Esophagus squamous epithelium (tissue), 5 donors: Measurements from ENCODE around the gene IL1R2. TPM values are rescaled to one million over a fixed set of nuclear protein-coding genes. Genes with fewer than 3 reads are reported as not detected.
A peak's percentile ranks its signal among the peaks of the same experiment; 100 is the strongest.

Experiments used
- DNase-seq: peaks from one replicate; lab custom pipeline; 2025; lab: John Stamatoyannopoulos, UW
- H3K27ac ChIP-seq, 4 donors: fragments of 200-600 bp; sonication (generic); one replicate each; pipeline ENCODE4 v1.5.1; 2016 to 2019; ENCODE audit warnings: mild to moderate bottlenecking in 1 of 4
- H3K27me3 ChIP-seq, 4 donors: fragments of 200-600 bp; sonication (generic); 1 replicate in 3 of 4; 2 replicates in 1 of 4; pipeline versions ENCODE4 v1.5.1 to v1.6.0; 2017 to 2021; ENCODE audit warnings: antibody characterized with exemption in 1 of 4
- H3K36me3 ChIP-seq, 3 donors: fragments of 200-600 bp; sonication (generic); one replicate each; pipeline ENCODE4 v1.5.1; 2016 to 2019
- H3K4me1 ChIP-seq, 3 donors: fragments of 200-600 bp; sonication (generic); one replicate each; pipeline ENCODE4 v1.5.1; 2017 to 2019
- H3K4me3 ChIP-seq, 4 donors: fragments of 200-600 bp; sonication (generic); 1 replicate in 3 of 4; 2 replicates in 1 of 4; pipeline ENCODE4 v1.5.1; 2016 to 2019; ENCODE audit warnings: mild to moderate bottlenecking in 2 of 4, moderate library complexity in 1 of 4
- H3K9me3 ChIP-seq, 3 donors: fragments of 200-600 bp; sonication (generic); one replicate each; pipeline ENCODE4 v1.5.1; 2016 to 2019
- CTCF ChIP-seq, 6 experiments: fragments of 450-650 bp in 4 of 6; fragments of 200-600 bp in 2 of 6; sonication (generic) in 2 of 6; IDR thresholded peaks; one replicate each; pipeline ENCODE4 v1.5.1; 2016 to 2019; ENCODE audit warnings: antibody characterized with exemption in 6 of 6, mild to moderate bottlenecking in 4 of 6, moderate library complexity in 4 of 6
- POLR2A ChIP-seq, 4 donors: fragments of 450-650 bp; IDR thresholded peaks; one replicate each; pipeline ENCODE4 v1.6.1; 2017; ENCODE audit warnings: antibody characterized with exemption in 4 of 4, mild to moderate bottlenecking in 4 of 4, moderate library complexity in 3 of 4
- WGBS, 2 donors: methylation state at CpG; one replicate each; pipeline ENCODE4 v1.1.5; 2018; 5-methylcytosine and 5-hydroxymethylcytosine counted together
- intact Hi-C: fragments of 100-400 bp; cut with DNase I; formaldehyde crosslinking; loops from one replicate; pipeline ENCODE4 v1.15.0; 2022
- total RNA-seq, 4 donors: library from RNA; depleted of rRNA; stranded (reverse); fragments of >200 nt; gene quantifications; one replicate each; pipeline ENCODE4 v1.1.0, GENCODE V29; 2016
- donor health status: DM: yes; HTN: yes; CAD: no.

IL1R2 gene
- total RNA-seq, 4 donors from 2014 or later: 24.1 to 182 (median 78.0) TPM

- no peak for DNase-seq
- Histone ChIP-seq H3K36me3 (no peaks in the 10 kb centered on the region), H3K9me3 (no peaks in the 10 kb centered on the region), H3K4me1 (peaks cover 6 to 61% (median 11%) of the 10 kb centered on the region in 3 donors), H3K27ac (peak overlapping the region in 1 of 4 donors; percentile 1), H3K27me3 (no peaks in the 10 kb centered on the region), H3K4me3 (no peak overlapping the region)
- TF ChIP-seq CTCF (IDR thresholded peaks at IDR 0.05) (no peak), POLR2A (IDR thresholded peaks at IDR 0.05) (no peak)
- WGBS, 2 donors: 38 to 50% methylated on average over 2 of the region's 2 CpGs
- intact Hi-C loops: no loop called here
Measured at GRCh38 chr2:102004581-102004980, 12.8 kb downstream of the IL1R2 start.

DNA sequence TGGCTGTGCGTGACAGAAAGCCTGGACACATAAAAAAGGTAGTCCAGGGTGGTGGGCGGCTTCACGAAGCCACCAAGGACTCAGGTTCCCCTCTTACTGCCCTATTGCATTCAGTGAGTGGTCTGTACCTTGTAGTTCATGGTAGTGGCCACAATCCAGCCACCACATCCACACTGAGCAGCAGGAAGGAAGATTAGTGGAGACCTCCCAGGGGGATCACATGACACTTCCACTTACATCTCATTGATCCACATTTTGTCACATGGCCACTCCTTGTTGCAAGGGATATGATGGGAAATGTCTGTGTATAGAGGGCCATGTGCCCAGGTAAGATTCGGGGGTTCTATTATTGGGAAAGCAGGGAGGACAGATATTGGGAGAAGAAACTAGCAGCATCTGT is 13.7 kb downstream of the IL1R2 start:
- Histone ChIP-seq H3K27me3 (no peaks in the 10 kb centered on the region), H3K9me3 (no peaks in the 10 kb centered on the region), H3K27ac (peak overlapping the region in 1 of 4 donors; percentile 1), H3K4me1 (peaks cover 6 to 52% (median 11%) of the 10 kb centered on the region in 3 donors), H3K36me3 (no peaks in the 10 kb centered on the region), H3K4me3 (no peak overlapping the region)
- intact Hi-C loops: no loop called here
- no peak for DNase-seq
- TF ChIP-seq POLR2A (IDR thresholded peaks at IDR 0.05): no peak
- TF ChIP-seq CTCF (IDR thresholded peaks at IDR 0.05): no peak
- WGBS, 2 donors: 87 to 92% methylated on average over 4 of the region's 4 CpGs

DNA sequence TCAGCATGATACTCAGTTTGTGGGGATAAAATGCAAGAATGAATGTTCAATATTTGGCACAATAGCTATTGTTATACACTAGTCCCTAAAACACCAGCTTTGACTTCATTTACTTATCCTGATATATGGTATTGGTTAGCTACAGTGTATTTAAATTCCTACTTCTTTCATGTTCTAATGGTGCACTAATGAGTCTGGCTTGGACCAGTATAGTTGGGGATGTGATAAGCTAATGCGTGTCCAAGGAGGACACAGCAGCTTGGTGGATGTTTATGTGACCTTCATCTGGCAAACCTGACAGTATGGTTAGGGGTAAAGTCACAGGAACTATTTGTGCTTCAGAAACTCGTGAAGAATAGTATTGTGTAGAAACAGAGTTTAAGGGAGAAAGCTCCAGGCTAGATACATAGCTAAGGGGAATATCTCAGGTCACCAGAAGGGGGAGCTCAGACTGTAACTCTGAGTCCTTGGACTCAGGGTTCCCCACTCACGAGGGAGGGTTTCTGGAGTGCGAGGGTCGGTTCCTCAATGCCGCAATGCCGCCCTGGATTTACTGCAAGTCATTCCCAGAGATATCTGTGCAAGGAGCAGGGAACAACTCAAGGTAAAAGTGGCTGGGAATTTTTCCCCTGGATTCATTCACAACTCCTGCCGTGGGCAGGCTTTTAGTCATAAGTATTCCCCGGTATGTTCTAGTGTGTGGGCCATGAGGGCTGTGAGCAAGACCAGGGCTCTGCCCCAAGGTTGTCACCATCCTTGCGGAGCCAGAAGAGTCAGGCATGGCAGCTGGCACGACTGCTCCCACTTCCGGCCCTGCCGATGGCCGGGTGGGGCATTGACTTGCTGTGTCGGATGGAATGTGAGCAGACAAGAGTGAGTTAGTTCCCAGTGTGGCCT is 14.5 kb downstream of the IL1R2 start:
- DNase-seq: no peak
- H3K4me1 ChIP-seq: peaks cover 6 to 44% (median 11%) of the 10 kb centered on the region in 3 donors
- intact Hi-C loops: no loop called here
- H3K27ac ChIP-seq: peak overlapping the region in 3 of 4 donors; percentile 45 to 52 (median 46)
- H3K9me3 ChIP-seq: no peaks in the 10 kb centered on the region
- WGBS, 2 donors: 44 to 54% methylated on average over 14 to 15 of the region's 15 CpGs
- TF ChIP-seq CTCF (IDR thresholded peaks at IDR 0.05) (peak; percentile 30 to 73 (median 52)), POLR2A (IDR thresholded peaks at IDR 0.05) (no peak)
- no peak overlapping the region for H3K4me3 ChIP-seq
- H3K27me3 ChIP-seq: no peaks in the 10 kb centered on the region
- H3K36me3 ChIP-seq: no peaks in the 10 kb centered on the region

DNA sequence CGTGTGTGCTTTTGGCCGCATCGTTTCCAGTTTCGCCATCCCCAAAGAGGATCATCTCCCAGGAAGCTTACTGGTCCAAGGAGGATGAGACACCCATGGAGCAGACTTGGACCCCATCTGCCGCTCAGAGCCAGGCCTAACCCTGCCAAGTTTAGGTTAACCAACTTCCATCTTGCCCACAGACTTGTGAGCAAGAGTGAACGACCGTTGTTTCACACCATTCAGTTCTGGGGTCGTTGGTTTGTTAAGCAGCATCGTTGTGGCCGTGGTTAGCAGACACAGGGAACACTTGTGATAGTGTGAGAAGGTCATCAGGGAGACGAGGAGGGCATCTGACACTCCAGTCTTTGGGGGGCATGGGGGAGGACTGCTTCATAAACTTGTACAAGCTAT is 15.1 kb downstream of the IL1R2 start:
- WGBS, 2 donors: 72 to 77% methylated on average over 11 of the region's 11 CpGs
- H3K4me1 ChIP-seq: peaks cover 6 to 38% (median 11%) of the 10 kb centered on the region in 3 donors
- intact Hi-C loops: no loop called here
- peak overlapping the region; percentile 12 to 52 (median 46) for H3K27ac ChIP-seq
- no peak for TF ChIP-seq CTCF (IDR thresholded peaks at IDR 0.05)
- TF ChIP-seq POLR2A (IDR thresholded peaks at IDR 0.05): no peak
- H3K4me3 ChIP-seq: no peak overlapping the region
- no peak for DNase-seq
- H3K27me3 ChIP-seq: no peaks in the 10 kb centered on the region
- no peaks in the 10 kb centered on the region for H3K9me3 ChIP-seq
- H3K36me3 ChIP-seq: no peaks in the 10 kb centered on the region

DNA sequence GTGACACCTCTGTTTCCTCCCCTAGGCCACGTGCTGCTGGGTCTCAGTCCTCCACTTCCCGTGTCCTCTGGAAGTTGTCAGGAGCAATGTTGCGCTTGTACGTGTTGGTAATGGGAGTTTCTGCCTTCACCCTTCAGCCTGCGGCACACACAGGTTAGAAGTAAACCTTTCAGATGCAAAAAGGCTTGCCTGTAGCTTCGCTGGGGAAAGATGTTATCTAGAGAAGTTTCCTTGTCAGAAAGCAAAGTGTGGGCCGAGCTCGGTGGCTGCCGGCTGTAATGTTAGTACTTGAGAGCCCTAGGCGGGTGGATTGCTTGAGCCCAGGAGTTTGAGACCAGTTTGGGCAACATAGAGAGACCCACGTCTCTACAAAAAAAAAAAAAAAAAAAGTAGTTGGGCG is 16.7 kb downstream of the IL1R2 start:
- H3K27ac ChIP-seq: no peak overlapping the region
- peaks cover 0 to under 1% (median 0%) of the 10 kb centered on the region in 3 donors for H3K36me3 ChIP-seq
- intact Hi-C loops: no loop called here
- no peaks in the 10 kb centered on the region for H3K27me3 ChIP-seq
- H3K4me3 ChIP-seq: no peak overlapping the region
- DNase-seq: no peak
- H3K4me1 ChIP-seq: peaks cover 6 to 34% (median 11%) of the 10 kb centered on the region in 3 donors
- no peaks in the 10 kb centered on the region for H3K9me3 ChIP-seq
- 90 to 91% methylated on average over 11 to 12 of the region's 12 CpGs for WGBS, 2 donors
- TF ChIP-seq POLR2A (IDR thresholded peaks at IDR 0.05): no peak
- no peak for TF ChIP-seq CTCF (IDR thresholded peaks at IDR 0.05)
